SK-N-MC (cell line): ENCODE measurements around the gene FMNL3.

Experiments used
- EZH2 ChIP-seq: fragments of 200-600 bp; sonication (generic); IDR thresholded peaks from one replicate; pipeline ENCODE4 v1.6.1; 2017; ENCODE audit warnings: antibody characterized with exemption
- POLR2AphosphoS5 ChIP-seq: IDR thresholded peaks from 2 replicates; pipeline ENCODE4 v1.6.1; 2012; ENCODE audit warnings: mild to moderate bottlenecking, low read depth, low read length, borderline replicate concordance

GRCh38 chr12:49730568-49731101 is 23.4 kb upstream of the FMNL3 start:
- no peak for TF ChIP-seq EZH2
- TF ChIP-seq POLR2AphosphoS5 = no peak
